Psoas muscle (tissue), 8 donors: ENCODE measurements around the gene ACTC1. TPM values are rescaled to one million over a fixed set of nuclear protein-coding genes. Genes with fewer than 3 reads are reported as not detected.

Source experiments
- ATAC-seq, 4 donors: fragments of 200-7000 bp; cut with Tn5 transposase; one replicate each; pipeline ENCODE4 v1.9.1; 2020; ENCODE audit warnings: moderate library complexity in 3 of 4, mild to moderate bottlenecking in 2 of 4
- DNase-seq, 2 donors: peaks; one replicate each; pipeline ENCODE4 v3.0.0-alpha.2; 2020
- H3K27ac ChIP-seq: fragments of 200-600 bp; one replicate; pipeline ENCODE4 v1.8.0; 2022
- H3K27me3 ChIP-seq, 3 donors: fragments of 200-600 bp in 1 of 3; one replicate each; pipeline versions ENCODE4 v1.6.1 to v1.8.0; 2013 to 2022; ENCODE audit warnings: low read length in 2 of 3, mild to moderate bottlenecking in 2 of 3, moderate library complexity in 1 of 3; ENCODE audit not compliant: insufficient read depth in 3 of 3
- H3K36me3 ChIP-seq, 2 donors: fragments of 200-600 bp in 1 of 2; one replicate each; pipeline versions ENCODE4 v1.6.1 to v1.8.0; 2013 to 2022; ENCODE audit warnings: low read depth in 1 of 2, mild to moderate bottlenecking in 1 of 2, moderate library complexity in 1 of 2; ENCODE audit not compliant: insufficient read depth in 1 of 2
- H3K4me1 ChIP-seq: fragments of 200-600 bp; one replicate; pipeline ENCODE4 v1.8.0; 2022
- H3K4me3 ChIP-seq: fragments of 200-600 bp; one replicate; pipeline ENCODE4 v1.8.0; 2022; ENCODE audit warnings: mild to moderate bottlenecking
- H3K9me3 ChIP-seq: fragments of 200-600 bp; one replicate; pipeline ENCODE4 v1.8.0; 2022
- CTCF ChIP-seq: fragments of 200-600 bp; IDR thresholded peaks from one replicate; pipeline ENCODE4 v1.8.0; 2022; ENCODE audit warnings: antibody characterized with exemption
- WGBS, 3 donors: extraction: QIAGEN DNeasy Blood & Tissue Kit; methylation state at CpG; one replicate each; pipeline versions ENCODE4 v1.1.6 to v1.1.7; 2013; 5-methylcytosine and 5-hydroxymethylcytosine counted together
- intact Hi-C, 2 donors: fragments of 100-400 bp; cut with DNase I; formaldehyde crosslinking; loops; one replicate each; pipeline versions ENCODE4 v1.11.0 to v1.14.2; 2022
- polyA plus RNA-seq, 3 donors: library from polyadenylated mRNA; stranded (reverse); fragments of 200-250 nt; gene quantifications; one replicate each; pipeline ENCODE4 v1.2.3, GENCODE V29; 2013
- total RNA-seq, 4 donors: library from RNA; stranded (reverse); fragmentation: NEBNext Ultra II Directional in 2 of 4; extraction: Animal tissue kit (Norgen Biotek cat#: 25700) in 2 of 4; gene quantifications; one replicate each; pipeline versions ENCODE4 v1.2.1 to v1.2.4, GENCODE V29; 2021 to 2023
- donor health status: healthy with polysubstance abuse.
- donor health status: DM: no; HTN: no; CAD: no; lungs with moderate emphysema.
- donor health status: Bipolar disorder and iron deficiency.
- donor health status: healthy.
- donor health status: DM: yes; HTN: yes; CAD: no.
- donor health status: DM: no; HTN: no; CAD: no.
- donor health status: DM: no; HTN: no; CAD: no.
- donor health status: DM: yes; HTN: yes; CAD: no.

ACTC1 gene
- total and polyA plus RNA-seq, 7 donors = 33.5 to 3,379 (median 644) TPM

- DNase-seq = no peak
- no peak for TF ChIP-seq CTCF
- Histone ChIP-seq H3K9me3 (no peaks in the 10 kb centered on the region), H3K4me1 (no peaks in the 10 kb centered on the region), H3K27ac (no peak overlapping the region), H3K27me3 (no peaks in the 10 kb centered on the region), H3K4me3 (no peak overlapping the region), H3K36me3 (no peaks in the 10 kb centered on the region)
- 80 to 85% (median 80%) methylated on average over 2 of the region's 2 CpGs for WGBS, 3 donors
- intact Hi-C loops = no loop called here
- no peak for ATAC-seq
Measured at GRCh38 chr15:34780725-34781124, 14.6 kb downstream of the ACTC1 start.

- H3K4me3 ChIP-seq = no peak overlapping the region
- 84 to 91% (median 90%) methylated on average over 2 of the region's 2 CpGs for WGBS, 3 donors
- H3K27me3 ChIP-seq = no peaks in the 10 kb centered on the region
- ATAC-seq = no peak
- H3K36me3 ChIP-seq = no peaks in the 10 kb centered on the region
- no peak for TF ChIP-seq CTCF
- H3K27ac ChIP-seq = no peak overlapping the region
- no peaks in the 10 kb centered on the region for H3K9me3 ChIP-seq
- intact Hi-C loops = no loop called here
- H3K4me1 ChIP-seq = no peaks in the 10 kb centered on the region
- DNase-seq = no peak
Measured at GRCh38 chr15:34776606-34777105, 18.7 kb downstream of the ACTC1 start.

- H3K27me3 ChIP-seq = no peaks in the 10 kb centered on the region
- ATAC-seq = no peak
- H3K27ac ChIP-seq = no peak overlapping the region
- no peak for TF ChIP-seq CTCF
- H3K36me3 ChIP-seq = no peaks in the 10 kb centered on the region
- no peaks in the 10 kb centered on the region for H3K9me3 ChIP-seq
- intact Hi-C loops = no loop called here
- H3K4me3 ChIP-seq = no peak overlapping the region
- H3K4me1 ChIP-seq = no peaks in the 10 kb centered on the region
- WGBS, 3 donors = 37 to 41% (median 38%) methylated on average over 2 of the region's 2 CpGs
- no peak for DNase-seq
Measured at GRCh38 chr15:34773917-34774316, 21.4 kb downstream of the ACTC1 start.

- TF ChIP-seq CTCF = no peak
- H3K27me3 ChIP-seq = no peaks in the 10 kb centered on the region
- intact Hi-C loops = no loop called here
- no peak overlapping the region for H3K4me3 ChIP-seq
- no peaks in the 10 kb centered on the region for H3K4me1 ChIP-seq
- DNase-seq = no peak
- H3K36me3 ChIP-seq = no peaks in the 10 kb centered on the region
- H3K27ac ChIP-seq = no peak overlapping the region
- H3K9me3 ChIP-seq = no peaks in the 10 kb centered on the region
- no peak for ATAC-seq
Measured at GRCh38 chr15:34773013-34773412, 22.3 kb downstream of the ACTC1 start.

GRCh38 chr15:34772312-34772711 lies 23.0 kb downstream of the ACTC1 start:
- WGBS, 3 donors = 81 to 86% (median 86%) methylated on average over 2 of the region's 2 CpGs
- Histone ChIP-seq H3K4me1 (no peaks in the 10 kb centered on the region), H3K27ac (no peak overlapping the region), H3K9me3 (no peaks in the 10 kb centered on the region), H3K4me3 (no peak overlapping the region), H3K27me3 (no peaks in the 10 kb centered on the region), H3K36me3 (no peaks in the 10 kb centered on the region)
- TF ChIP-seq CTCF = no peak
- intact Hi-C loops = no loop called here
- no peak for DNase-seq
- no peak for ATAC-seq
